ENCODE measurements around the gene SLC17A9. TPM values are rescaled to one million over a fixed set of nuclear protein-coding genes. Genes with fewer than 3 reads are reported as not detected.

Gene SLC17A9
- total and polyA plus RNA-seq, 2 experiments from 2014 or later, result 32.0 to 39.3 TPM

- TF ChIP-seq EZH2phosphoT487 (IDR thresholded peaks at IDR 0.05; ENCODE audit: unreplicated experiment), result no peak
- TF ChIP-seq POLR2AphosphoS5 (IDR thresholded peaks at IDR 0.05; ENCODE audit: low read depth), result no peak
- no peak for TF ChIP-seq ZNF114 (CRISPR knock-in tag; IDR thresholded peaks at IDR 0.05)
- TF ChIP-seq REST (IDR thresholded peaks at IDR 0.05; ENCODE audit: unreplicated experiment), result no peak
Observed at GRCh38 chr20:62950741-62951140, 1.8 kb upstream of the SLC17A9 start (continued).

- H3K79me2 ChIP-seq (replicated peaks; ENCODE audit: insufficient read depth), result peaks cover 58% of the 10 kb centered on the region
- Mint-ChIP-seq H3K4me3 (no peak overlapping the region; the same call in 2 of the 3 replicates), H3K36me3 (ENCODE audit: low read depth) (peaks cover 44% of the 10 kb centered on the region), H3K27ac (no peak overlapping the region), H3K4me1 (peaks cover 16% of the 10 kb centered on the region), H3K9me3 (no peaks in the 10 kb centered on the region), H3K27me3 (ENCODE audit: insufficient read depth, low read depth, poor library complexity) (peaks cover 14% of the 10 kb centered on the region)
- H3K4me3 ChIP-seq, result no peak overlapping the region
- TF ChIP-seq EZH2 (IDR thresholded peaks at IDR 0.05; ENCODE audit: low read depth, unreplicated experiment) (no peak), STAT1 (IDR thresholded peaks at IDR 0.05; ENCODE audit: unreplicated experiment) (no peak), NANOG (IDR thresholded peaks at IDR 0.05; ENCODE audit: borderline replicate concordance) (no peak), ZNF114 (CRISPR knock-in tag; IDR thresholded peaks at IDR 0.05) (no peak), JUNB (IDR thresholded peaks at IDR 0.05; ENCODE audit: unreplicated experiment) (no peak), EZH2phosphoT487 (IDR thresholded peaks at IDR 0.05; ENCODE audit: unreplicated experiment) (no peak), ZNF331 (CRISPR knock-in tag; IDR thresholded peaks at IDR 0.05; ENCODE audit: low read depth) (no peak), REST (IDR thresholded peaks at IDR 0.05; ENCODE audit: unreplicated experiment) (no peak)
- H3K9me2 ChIP-seq (ENCODE audit: insufficient read depth), result no peaks in the 10 kb centered on the region
- peaks cover 24% of the 10 kb centered on the region for H3K36me3 ChIP-seq (ENCODE audit: insufficient read depth)
- DNase-seq (ENCODE audit: low spot score) (no peak), ATAC-seq (no peak)
- H3K4me2 ChIP-seq, result no peak overlapping the region
- no peaks in the 10 kb centered on the region for H3K27me3 ChIP-seq (ENCODE audit: insufficient read depth)
- H3F3A ChIP-seq (replicated peaks; ENCODE audit: low read depth), result peaks cover 24% of the 10 kb centered on the region; the same call in 1 of the 2 replicates
- no peak overlapping the region for H2AFZ ChIP-seq
- peaks cover 19% of the 10 kb centered on the region for H3K4me1 ChIP-seq (ENCODE audit: insufficient read depth)
- peaks cover 32% of the 10 kb centered on the region for H4K20me1 ChIP-seq (replicated peaks; ENCODE audit: insufficient read depth)
- H3K27ac ChIP-seq (ENCODE audit: low read depth), result no peak overlapping the region
Observed at GRCh38 chr20:62951143-62951895, 1.2 kb upstream of the SLC17A9 start.
